ENCODE results near the gene USP49. TPM values are rescaled to one million over a fixed set of nuclear protein-coding genes. Genes with fewer than 3 reads are reported as not detected.

The USP49 gene
- total and polyA plus RNA-seq, 2 of the 4 experiments (the other 2 are of a cell fraction) = 1.4 to 2.1 TPM

DNA sequence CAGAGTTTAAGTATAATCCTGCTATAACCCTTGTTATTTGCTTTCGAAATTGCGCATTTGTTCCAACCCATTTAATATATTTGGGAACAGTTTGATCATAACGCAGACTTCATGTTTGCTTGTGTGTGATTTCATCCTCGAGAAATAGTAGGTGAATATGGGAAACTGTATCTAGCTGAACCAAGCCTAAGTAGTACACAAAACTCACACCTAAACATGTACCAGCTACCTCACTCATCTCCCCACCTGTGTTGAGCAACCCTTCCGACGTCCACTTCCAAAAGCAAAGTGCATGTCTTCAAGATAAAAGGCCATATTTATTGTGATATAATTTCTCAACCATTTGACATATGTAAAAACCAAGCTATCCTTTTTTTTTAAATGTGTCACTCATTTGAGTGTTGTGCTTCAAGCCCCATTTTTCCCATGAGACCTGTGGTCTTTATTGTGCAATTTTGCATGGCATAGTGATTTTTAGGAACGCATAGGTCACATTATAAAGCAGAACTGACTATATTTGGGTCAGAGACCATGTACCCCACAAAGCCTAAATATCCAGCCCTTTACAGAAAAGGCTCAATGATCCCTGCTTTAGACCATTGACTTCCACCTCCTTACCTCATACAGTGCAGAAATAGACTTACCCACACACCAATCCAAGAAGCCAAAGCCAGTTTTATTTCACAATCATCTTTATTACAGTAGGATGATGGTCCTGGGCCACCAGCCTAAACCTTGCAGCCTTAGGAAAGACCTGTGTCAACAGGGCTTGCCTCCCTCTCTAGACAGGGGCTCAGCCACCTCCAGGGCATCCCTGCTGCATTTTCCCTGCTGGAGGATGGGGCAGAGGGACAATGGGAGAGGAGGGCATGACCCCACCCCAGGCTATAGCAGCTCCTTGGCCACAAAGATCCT lies 39.4 kb upstream of the USP49 start:
- H2BK5ac ChIP-seq (ENCODE audit: low read depth, low read length, poor library complexity, severe bottlenecking) = no peak overlapping the region
- ATAC-seq (ENCODE audit: low read depth) (no peak), DNase-seq (no peak)
- intact Hi-C loops (cut with micrococcal nuclease) (loop anchor here (5.0 kb wide), 2 partner anchors 132 to 152 kb away; partner anchors contain the start of gene PRICKLE4), dilution Hi-C loops (cut with HindIII; ENCODE audit: low sequenced_read_pairs, unreplicated experiment) (no loop called here), in situ Hi-C loops (cut with MboI; ENCODE audit: low sequenced_read_pairs) (loop anchor here (5.0 to 10.0 kb wide), 3 partner anchors 87 to 150 kb away; partner anchors contain the start of genes PRICKLE4 and TOMM6)
- H3K4me2 ChIP-seq (ENCODE audit: low read depth, low read length) = no peak overlapping the region
- peaks cover 19 to 62% of the 10 kb centered on the region in 2 experiments for H3K79me1 ChIP-seq (ENCODE audit: low read depth in 1 of 2, low read length in 2 of 2)
- no peak overlapping the region for H2AFZ ChIP-seq (replicated peaks; ENCODE audit: low read length, poor library complexity)
- H3K9ac ChIP-seq (ENCODE audit: low read depth, low read length) = no peak overlapping the region
- no peak overlapping the region for H2AK5ac ChIP-seq (ENCODE audit: low read depth, low read length)
- no peak overlapping the region for H4K5ac ChIP-seq (ENCODE audit: low read depth, low read length)
- POLR2A ChIA-PET (ENCODE audit: unreplicated experiment) = no interaction called here
- BruUV-seq (replicated peaks) = no TSS peak
- no peak overlapping the region for H3K14ac ChIP-seq (replicated peaks; ENCODE audit: low read depth, low read length)
- no peaks in the 10 kb centered on the region for H3K9me3 ChIP-seq (ENCODE audit: control insufficient read depth, insufficient read depth, low read length)
- no peak overlapping the region for H3K18ac ChIP-seq (ENCODE audit: low read depth, low read length)
- no peak overlapping the region for H3K56ac ChIP-seq (ENCODE audit: extremely low read depth, insufficient read depth, low read length)
- no peak overlapping the region for H3K23ac ChIP-seq (ENCODE audit: low read depth, low read length)
- peaks cover 56% of the 10 kb centered on the region for H3K36me3 ChIP-seq (ENCODE audit: control insufficient read depth, insufficient read depth, low read length)
- H2BK120ac ChIP-seq (ENCODE audit: low read depth, low read length) = no peak overlapping the region
- TF ChIP-seq NFE2L2 (IDR thresholded peaks at IDR 0.05; ENCODE audit: low read depth, low read length) (no peak), RCOR1 (IDR thresholded peaks at IDR 0.05; ENCODE audit: insufficient replicate concordance, low read length) (no peak)
- TF ChIP-seq, protein P1, sequence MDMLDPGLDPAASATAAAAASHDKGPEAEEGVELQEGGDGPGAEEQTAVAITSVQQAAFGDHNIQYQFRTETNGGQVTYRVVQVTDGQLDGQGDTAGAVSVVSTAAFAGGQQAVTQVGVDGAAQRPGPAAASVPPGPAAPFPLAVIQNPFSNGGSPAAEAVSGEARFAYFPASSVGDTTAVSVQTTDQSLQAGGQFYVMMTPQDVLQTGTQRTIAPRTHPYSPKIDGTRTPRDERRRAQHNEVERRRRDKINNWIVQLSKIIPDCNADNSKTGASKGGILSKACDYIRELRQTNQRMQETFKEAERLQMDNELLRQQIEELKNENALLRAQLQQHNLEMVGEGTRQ (IDR thresholded peaks at IDR 0.05; ENCODE audit: low read depth, low read length) = no peak
- CTCF ChIA-PET = interaction anchor here (1.4 kb wide), 1 partner anchor 110 kb away, joined by 4 read pairs; no protein-coding TSS in a partner anchor
- no peak overlapping the region for H2BK15ac ChIP-seq (ENCODE audit: low read depth, low read length)
- H4K20me1 ChIP-seq (ENCODE audit: insufficient read depth, low read length) = peaks cover 45% of the 10 kb centered on the region
- H3K9me1 ChIP-seq (ENCODE audit: insufficient read depth, low read length) = peaks cover 6% of the 10 kb centered on the region; the same call in 1 of the 2 replicates
- H3K4me3 ChIP-seq (ENCODE audit: insufficient read depth, low read depth, low read length) = no peak overlapping the region
- no CpG with 5 or more reads among the region's 7 CpGs for WGBS, 2 experiments (ENCODE audit: extremely low coverage in 2 of 2, insufficient read length in 1 of 2)
- no peaks in the 10 kb centered on the region for H3K27me3 ChIP-seq (ENCODE audit: control insufficient read depth, insufficient read depth, low read length)
- no peak overlapping the region for H2AK9ac ChIP-seq (replicated peaks; ENCODE audit: low read depth, low read length, poor library complexity)
- H3K4me1 ChIP-seq (ENCODE audit: control insufficient read depth, insufficient read depth, low read length) = peaks cover 18% of the 10 kb centered on the region
- H4K91ac ChIP-seq (ENCODE audit: insufficient read depth, low read depth, low read length) = no peak overlapping the region
- H3K27ac ChIP-seq (ENCODE audit: insufficient read depth, low read length) = no peak overlapping the region
- H3K4ac ChIP-seq (ENCODE audit: low read depth, low read length) = no peak overlapping the region
- no peak overlapping the region for H2BK20ac ChIP-seq (ENCODE audit: low read depth, low read length)
- H4K8ac ChIP-seq (ENCODE audit: low read depth in 2 of 2, low read length in 2 of 2) = no peak overlapping the region

Data from IMR-90 (cell line).